HG02970 (cell line): Measurements from ENCODE around the gene DAZAP2.

Experiments used
- ATAC-seq: cut with Tn5 transposase; IDR thresholded peaks from one replicate; pipeline ENCODE4 v1.9.1; 2021; ENCODE audit warnings: mild to moderate bottlenecking, moderate library complexity, moderate number of reproducible peaks; ENCODE audit not compliant: unreplicated experiment, low FRiP score

The DAZAP2 gene, protein sequence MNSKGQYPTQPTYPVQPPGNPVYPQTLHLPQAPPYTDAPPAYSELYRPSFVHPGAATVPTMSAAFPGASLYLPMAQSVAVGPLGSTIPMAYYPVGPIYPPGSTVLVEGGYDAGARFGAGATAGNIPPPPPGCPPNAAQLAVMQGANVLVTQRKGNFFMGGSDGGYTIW

DNA sequence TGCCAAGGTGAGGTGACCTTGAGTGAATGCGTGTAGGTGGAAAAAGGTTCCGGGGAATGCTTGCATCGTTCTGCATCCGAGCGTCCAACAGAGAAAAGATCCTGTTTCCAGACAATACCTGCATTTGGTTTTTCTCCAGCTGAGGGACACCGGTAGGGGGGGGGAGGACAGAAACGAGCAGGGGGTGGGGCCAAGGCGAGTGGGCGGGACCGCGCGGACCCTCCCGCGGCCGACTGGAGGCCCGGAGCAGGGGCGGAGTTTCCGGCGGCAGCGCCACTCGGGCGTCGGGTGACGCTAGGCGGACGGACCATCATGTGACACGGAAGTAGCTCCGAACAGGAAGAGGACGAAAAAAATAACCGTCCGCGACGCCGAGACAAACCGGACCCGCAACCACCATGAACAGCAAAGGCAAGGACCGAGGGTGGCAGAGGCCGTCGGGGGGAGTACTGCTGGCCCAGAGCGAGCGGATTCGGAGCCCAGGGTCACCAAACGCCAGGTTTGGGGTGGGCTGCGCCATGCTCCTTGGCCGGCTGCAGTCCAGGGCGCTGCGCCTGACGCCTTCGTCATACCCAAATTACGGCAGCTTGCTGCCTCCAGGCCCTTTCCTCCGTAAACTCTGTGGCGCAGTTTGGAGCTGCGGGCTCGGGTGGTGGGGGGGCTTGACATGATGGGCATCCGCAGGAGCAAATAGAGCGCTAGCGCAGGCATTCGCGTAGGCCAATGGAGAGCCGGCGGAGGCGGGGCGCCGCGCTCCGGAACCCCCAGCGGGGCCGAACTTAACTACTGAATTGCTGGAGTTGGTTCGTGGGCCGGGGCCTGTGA lies at the start of gene DAZAP2:
Gene DAZAP2, plus strand, starts transcription at position 317 of the 825 bp plus-strand sequence. Its CDS starts 82 bp downstream, at position 399.
- ATAC-seq: peak; percentile 92

DNA sequence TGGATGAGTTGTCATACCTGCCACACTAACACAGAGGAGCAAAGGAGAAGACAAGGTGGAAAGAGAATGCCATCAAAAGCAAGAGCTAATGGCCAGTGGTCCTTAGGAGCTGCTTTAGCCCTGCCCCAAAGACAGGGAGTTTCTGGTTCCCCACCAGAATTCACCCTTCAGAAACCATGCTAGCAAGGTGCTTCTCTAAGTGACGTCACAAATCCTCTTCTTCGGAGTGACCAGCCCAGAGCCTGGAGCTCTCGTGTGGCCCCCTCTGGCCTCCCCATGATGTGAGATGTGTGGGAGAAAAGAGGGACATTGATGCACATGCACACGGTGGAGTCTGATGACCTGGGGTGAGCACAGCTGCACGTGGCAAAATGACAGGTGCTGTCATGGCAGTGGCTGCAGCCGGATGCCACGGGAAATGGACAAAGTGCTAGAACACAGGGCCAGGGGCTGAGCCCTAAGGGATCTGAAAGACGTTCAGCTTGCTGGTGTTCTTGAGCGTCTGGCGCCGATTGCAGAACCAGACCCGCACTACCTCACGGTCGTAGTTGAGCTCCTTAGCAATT lies 48.8 kb upstream of the DAZAP2 start:
- ATAC-seq: no peak

DNA sequence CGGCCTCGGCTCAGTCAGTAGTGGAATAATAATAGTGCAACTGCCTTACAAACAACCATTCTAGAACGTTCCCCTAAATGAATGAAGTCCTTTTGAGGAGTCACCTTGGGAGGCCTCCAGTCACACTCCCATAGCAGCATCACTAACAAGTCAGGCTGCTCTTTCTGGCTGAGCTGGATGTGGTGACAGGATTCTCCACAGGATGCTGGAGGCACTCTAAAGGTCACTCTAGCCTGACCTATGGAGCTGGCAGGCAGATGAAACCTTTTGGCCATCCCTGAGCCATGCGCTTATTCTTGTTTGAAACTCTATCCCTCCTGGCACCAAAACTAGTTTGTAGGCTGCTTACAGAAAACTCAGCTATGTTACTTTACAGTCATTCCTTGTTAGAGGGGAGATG lies 47.8 kb upstream of the DAZAP2 start:
- no peak for ATAC-seq

DNA sequence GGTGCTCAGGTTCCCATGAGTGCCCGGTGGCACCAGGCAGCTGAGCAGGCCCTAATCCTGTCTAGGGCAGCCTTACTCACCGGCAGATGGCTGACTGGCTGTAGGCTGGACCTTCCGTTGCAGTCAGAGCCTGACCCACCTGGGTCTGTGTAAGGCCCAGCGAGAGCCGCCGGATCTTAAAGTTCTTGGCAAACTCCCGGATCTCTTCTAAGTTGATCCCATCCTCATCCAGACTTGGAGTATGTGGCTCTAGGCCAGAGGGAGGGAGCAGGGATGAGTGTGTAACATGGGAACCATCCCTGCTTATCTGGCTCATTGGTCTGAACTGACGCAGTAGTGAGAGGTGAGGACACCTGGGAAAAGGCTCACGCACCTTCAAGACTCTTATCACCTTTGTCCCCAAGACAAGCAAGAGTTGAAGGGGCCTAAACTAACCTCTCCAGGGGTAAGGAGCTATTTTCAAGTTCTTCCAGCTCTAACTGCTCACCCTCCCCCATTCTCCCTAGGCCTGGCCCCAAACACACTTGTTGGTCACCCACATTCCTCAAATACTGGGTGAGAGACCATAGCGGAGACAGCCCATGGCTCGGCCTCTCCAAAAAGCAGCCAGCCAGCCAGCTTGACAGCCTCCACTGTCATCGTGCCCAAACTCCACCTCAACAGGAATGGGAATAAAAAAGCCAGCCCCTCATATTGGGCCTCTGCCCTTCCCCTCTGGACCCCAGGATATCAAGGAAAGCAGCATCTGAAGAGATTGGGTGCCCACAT lies 46.9 kb upstream of the DAZAP2 start:
- ATAC-seq: no peak

DNA sequence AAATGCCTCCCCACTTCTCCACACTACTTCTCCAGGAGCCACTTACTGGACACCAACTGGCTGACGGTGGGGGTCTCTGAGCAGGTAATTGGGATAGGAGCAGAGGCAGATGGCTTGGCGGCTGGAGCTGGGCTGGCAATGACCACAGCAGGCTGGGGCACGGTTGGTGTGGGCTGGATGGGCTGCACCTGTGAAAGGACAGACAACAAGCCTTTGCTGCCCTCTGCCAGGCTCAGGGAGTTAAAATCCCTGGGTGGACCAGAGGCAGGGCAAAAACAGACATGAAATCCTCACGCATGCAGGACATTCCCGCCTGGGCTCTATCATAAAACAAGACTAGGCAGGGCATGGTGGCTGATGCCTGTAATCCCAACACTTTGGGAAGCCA lies 46.3 kb upstream of the DAZAP2 start:
- no peak for ATAC-seq

DNA sequence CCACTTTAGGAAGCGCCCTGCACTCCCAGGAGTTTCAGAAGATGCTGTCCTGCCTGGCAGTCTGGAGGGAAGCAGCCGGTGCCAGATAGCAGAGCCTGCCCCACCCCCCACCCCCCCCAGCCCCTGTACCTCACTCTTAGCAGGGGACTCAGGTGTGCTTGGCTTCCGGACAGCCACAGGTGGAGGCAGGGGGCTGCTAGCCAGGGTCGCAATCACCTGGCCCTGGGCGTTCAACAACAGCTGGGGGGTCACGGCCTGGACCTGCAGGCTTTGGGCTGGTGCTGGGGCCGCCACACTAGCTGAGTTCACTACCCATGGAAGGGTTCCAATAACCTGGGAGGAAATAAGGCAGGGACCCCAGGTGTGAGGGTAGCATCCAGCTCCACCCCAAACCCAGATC lies 42.8 kb upstream of the DAZAP2 start:
- ATAC-seq: no peak

DNA sequence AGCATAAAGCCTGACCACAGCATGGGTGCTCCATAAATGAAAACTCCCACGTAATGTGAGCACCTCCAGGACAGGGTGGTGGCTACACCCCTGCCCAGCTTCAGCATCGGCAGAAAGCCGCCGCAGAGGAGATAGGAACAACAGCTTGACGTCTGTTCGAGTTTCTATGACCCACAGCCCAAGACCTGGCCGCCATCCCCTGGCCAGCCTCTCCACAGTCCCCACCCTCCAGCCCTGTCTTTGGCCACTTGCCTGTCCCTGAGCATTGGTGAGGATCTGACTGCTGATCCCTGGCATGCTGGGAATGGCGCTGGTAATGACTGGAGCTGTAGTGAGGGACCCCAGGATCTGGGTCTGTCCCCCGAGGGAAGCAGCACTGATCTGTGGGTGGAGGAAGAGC lies 42.1 kb upstream of the DAZAP2 start:
- ATAC-seq: no peak

DNA sequence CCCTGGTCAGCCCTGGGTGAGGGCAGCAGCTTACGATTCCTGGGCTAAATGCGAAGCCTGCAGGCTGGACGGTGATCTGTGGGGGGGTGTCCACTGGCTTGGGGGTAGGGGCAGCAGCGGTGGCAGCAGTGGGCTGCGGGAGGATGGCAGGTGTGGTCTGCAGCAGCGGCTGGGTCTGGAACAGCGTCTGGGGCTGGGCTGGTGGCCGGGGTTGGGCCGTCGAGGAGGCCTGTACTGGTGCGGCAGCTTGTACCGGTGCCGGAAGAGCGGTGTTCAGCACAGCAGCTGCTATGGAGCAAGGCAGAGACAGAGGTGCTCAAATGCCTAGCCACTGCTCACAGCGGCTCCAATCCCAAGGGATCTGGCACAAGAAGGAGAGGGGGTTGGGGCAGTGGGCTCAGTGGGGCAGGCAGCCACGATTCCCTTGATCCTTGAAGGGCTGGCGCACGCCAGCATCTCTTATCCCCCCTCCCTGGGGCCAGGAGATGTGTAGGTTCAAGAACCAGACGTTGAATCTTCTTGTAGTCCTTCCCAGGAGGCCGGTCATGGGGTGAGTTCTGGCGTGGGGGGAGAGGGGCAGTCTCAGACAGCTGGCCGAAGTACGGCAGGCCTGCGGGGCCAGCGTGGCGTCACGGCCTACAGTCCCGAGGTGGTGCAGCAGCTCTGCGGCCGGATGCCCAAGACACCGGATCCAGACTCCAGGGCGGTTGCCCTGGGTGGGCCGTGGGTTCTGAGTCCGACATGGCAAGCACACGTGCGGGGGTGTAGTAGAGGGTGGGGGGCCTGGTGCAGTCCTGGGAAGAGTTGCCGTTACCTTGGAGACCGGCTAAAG lies 40.7 kb upstream of the DAZAP2 start:
- no peak for ATAC-seq

DNA sequence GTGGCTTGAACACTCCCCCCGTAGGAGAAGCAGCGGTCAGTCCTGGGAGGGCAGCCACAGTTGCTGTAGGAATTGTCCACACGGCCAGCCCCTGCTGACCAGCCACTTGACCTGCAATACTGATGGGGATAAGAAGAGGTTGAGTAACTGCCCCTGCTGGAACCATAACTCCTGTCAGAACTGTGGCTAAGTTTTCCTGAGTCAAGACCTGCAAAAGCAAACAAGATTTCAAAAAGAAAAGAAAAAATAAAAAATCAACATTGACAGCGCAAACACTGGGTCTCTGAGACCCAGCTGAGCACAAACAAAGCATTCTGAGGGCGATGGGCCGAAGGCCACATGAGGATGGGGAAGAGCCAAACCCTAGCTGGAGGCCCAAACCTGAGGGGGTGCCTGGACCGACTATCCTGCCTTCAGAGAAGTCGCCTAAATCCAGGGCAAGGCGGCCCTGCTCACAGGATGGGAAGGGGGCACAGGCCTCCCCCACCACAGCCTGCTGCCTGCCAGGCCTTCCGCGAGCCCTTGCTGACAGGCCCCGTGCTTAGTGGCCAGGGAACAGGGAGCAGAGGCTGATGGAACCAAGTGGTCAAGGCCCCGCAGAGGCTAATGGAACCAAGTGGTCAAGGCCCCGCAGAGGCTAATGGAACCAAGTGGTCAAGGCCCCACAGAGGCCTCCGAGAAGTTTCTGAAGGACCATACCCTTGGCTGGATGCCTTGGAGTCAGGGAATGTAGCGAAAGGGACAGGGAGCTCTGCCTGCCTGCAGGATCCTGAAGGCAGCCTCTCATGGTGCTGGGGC lies 39.9 kb upstream of the DAZAP2 start:
- ATAC-seq: no peak

DNA sequence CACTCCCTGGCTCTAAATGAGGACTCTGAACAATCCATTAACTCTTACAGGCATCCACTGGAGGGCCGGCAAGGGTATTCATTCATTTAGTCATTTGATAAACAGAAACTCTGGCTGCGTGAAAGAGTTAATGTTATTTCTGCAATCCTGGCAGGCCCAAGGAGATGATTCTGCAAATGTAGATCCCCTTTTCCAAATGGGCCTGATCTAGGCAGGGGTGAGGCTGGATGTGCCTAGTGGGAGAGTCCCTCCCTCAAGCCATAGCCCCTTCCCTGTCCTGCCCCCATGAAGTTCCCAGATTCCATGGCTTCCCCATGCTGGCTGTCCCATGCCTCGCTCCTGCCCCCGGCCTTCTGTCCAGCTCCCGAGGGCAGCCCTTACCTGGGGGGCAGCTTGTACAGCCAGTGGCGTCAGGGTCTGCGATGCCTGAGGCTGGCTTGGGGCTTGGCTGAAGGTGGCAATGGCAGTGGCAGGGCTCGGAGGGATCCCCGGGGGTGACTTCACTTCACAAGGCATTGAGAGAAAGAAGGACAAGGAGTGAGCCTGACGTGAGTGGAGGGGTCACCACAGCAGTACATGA lies 39.2 kb upstream of the DAZAP2 start:
- no peak for ATAC-seq

DNA sequence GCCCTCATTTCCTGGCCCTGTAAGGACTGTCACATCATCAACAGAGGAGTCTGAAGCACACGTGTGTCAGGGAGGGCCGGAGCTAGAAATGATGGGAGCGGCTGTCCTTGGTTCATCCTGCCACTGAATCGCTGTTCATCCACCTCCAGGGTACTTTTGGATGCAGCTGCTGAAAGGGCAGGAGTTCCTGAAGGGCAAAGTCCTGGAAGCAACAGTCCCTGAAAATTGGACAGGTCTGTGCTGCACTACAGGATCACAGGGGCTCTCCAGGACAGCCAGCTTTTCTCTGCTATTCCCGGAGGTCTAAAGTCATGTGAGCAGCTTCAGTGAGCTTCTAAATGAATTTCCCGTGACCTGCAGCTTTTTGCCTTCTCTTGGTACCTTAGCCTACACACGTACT lies 38.5 kb upstream of the DAZAP2 start:
- ATAC-seq: no peak

DNA sequence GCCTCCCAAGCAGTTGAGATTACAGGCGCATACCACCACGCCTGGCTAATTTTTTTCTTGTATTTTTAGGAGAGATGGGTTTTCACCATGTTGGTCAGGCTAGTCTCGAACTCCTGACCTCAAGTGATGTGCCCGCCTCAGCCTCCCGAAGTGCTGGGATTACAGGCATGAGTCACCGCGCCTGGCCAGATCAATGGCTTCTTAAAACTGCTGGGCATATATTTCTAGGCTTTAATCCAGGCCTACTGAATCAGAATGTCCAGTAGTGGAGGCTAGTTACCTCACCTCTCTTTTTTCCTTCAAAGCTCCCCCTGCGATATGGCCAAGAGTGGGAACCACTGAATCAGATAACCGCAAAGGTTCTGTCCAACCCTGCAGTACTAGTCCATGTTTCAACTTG lies 37.8 kb upstream of the DAZAP2 start:
- ATAC-seq: no peak

DNA sequence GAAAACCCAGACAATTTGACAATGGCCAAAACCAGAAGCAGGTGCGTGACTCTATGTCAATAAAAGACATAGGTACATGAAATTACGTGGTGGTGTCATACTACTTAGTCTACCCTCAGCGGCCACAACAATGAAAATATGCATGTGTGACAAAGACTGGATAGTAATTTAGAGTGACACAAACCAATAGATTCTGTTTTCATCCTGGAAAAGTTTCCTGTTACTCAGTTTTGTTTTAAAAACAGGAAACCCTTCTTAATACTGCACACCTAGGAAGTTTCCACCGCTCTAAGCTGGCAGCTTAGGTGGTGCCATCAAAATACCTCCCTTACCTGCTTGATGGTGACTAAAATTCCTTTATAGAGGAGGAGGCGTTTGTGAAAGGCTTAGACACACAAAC lies 35.9 kb upstream of the DAZAP2 start:
- no peak for ATAC-seq

DNA sequence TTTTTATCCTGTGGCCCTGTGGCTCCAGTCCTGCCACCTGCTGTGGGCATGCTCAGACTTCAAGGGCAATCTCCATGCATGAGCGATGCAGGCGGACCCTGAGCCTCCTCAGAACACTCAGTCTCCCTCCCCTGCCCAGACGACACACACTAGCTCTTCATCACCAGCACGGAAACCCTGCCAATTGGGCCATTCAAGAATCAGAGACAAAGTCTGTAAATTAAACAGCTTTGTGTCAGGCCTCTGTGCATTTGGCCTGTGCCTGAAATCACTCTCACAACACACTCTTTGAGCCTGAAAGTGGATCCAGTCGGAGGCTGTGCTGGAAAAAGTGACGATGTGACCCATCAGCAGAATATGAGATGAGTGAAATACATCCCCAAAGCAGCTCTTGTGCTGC lies 33.3 kb upstream of the DAZAP2 start:
- no peak for ATAC-seq

DNA sequence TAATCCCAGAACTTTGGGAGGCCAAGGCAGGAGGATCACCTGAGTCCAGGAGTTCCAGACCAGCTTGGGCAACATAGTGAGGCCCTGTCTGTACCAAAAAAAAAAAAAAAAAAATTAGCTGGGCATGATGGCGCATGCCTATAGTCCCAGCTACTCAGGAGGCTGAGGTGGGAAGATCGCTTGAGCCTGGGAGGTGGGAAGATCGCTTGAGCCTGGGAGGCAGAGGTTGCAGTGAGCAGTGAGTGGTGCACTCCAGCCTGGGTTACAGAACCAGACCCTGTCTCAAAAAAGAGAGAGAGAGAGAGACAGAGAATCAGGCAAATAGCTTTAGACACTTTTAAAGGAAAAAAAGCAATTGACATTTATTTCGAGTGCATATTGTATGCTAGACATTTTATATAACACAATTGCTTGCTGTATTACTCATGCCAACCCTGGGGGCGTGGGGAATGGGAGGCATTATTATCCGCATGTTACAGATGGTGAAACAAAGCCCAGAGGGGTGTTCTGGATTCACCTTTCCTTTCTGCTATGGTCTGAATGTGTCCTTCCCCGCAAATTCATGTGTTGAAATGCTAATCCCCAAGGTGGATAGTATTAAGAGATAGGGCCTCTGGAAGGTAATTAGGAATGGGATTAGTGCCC lies 30.5 kb upstream of the DAZAP2 start:
- no peak for ATAC-seq

DNA sequence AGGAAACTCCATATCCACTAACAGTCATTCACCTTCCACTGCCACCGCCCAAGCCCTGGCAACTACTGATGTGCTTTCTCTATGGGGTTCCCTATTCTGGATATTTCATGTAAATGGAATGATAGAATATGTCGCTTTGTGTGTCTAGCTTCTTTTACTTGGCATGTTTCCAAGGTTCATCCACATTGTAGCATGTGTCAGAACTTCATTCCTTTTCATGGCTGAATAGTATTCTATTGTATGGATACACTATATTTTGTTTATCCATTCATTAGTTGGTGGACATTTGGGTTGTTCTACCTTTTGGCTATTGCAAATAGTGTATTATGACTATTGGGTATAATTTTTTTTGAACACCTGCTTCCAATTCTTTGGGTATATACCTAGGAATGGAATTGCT lies 29.4 kb upstream of the DAZAP2 start:
- no peak for ATAC-seq

DNA sequence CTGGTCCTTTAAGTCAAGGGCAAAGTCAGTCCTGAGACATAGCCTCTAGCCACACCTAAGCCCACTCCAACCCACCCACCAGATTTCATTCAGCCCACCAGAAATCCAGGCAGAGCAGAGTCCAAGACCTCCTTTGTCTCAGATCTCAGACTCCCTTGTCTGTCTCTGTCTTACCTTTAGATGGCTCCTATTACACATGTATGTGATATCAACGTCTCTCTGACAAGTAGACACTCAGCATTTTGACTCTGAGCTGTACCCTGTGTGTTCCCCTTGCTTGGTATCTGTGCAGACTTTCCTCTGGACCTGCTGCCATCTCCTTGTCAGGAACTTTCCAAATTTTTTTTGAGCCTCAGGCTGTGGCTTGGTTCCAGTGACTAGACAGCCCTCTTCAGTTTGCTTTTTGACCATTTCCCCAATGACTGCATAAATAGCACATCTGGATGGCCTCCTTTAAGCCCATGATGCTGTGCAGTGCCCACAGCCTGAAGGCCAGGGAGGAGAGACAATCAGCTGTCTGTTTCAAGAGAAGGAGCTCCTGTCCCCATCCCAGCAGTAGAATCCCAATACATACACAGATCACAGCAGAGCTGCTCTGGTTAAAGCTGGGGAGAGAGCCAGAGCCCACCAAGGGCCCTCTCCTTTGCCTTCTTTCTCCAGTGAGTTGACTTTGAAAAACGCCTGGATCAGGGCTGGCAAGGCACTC lies 27.8 kb upstream of the DAZAP2 start:
- no peak for ATAC-seq

DNA sequence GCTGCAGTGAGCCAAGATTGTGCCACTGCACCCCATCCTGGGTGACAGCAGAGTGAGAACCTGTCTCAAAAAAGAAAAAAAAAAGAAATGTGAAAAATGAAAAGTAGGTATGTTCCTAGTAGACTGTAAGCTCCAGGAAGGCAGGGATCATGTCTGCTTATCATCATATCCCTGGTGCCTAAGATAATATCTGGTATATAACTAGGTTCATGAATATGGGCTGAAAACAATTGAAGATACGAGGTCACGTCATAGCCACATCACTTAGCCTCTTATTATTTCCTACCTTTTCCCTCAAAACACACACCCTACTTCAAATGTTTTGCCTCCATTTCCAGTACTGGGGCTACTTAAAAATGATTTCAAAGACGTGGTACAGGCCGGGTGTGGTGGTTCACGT lies 23.7 kb upstream of the DAZAP2 start:
- no peak for ATAC-seq
